ENCODE measurements around the gene POU2F1. TPM values are rescaled to one million over a fixed set of nuclear protein-coding genes. Genes with fewer than 3 reads are reported as not detected.

Gene POU2F1
- total RNA-seq, 2 donors from 2014 or later = 7.7 to 10.9 TPM

DNA sequence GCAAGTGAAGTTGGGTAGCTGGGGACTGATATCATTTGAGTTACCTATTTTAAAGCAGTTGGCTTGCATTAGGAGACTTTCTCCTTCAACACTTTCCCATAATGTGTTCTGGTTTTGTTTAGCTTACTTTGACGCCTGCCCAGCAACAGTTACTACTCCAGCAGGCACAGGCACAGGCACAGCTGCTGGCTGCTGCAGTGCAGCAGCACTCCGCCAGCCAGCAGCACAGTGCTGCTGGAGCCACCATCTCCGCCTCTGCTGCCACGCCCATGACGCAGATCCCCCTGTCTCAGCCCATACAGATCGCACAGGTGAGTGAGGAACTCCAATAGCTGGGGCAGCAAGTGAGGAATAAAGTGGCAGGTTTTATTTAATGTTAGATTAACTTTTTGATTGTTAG lies 153.3 kb downstream of the POU2F1 start:
- no peaks in the 10 kb centered on the region for H3K27me3 ChIP-seq
- H3K4me1 ChIP-seq = no peaks in the 10 kb centered on the region
- H3K4me3 ChIP-seq = no peak overlapping the region
- no peak overlapping the region for H3K27ac ChIP-seq
- peaks cover 17% of the 10 kb centered on the region for H3K36me3 ChIP-seq
- H3K9me3 ChIP-seq = no peaks in the 10 kb centered on the region
- no peak for DNase-seq (ENCODE audit: low spot score)
- TF ChIP-seq, protein P1, sequence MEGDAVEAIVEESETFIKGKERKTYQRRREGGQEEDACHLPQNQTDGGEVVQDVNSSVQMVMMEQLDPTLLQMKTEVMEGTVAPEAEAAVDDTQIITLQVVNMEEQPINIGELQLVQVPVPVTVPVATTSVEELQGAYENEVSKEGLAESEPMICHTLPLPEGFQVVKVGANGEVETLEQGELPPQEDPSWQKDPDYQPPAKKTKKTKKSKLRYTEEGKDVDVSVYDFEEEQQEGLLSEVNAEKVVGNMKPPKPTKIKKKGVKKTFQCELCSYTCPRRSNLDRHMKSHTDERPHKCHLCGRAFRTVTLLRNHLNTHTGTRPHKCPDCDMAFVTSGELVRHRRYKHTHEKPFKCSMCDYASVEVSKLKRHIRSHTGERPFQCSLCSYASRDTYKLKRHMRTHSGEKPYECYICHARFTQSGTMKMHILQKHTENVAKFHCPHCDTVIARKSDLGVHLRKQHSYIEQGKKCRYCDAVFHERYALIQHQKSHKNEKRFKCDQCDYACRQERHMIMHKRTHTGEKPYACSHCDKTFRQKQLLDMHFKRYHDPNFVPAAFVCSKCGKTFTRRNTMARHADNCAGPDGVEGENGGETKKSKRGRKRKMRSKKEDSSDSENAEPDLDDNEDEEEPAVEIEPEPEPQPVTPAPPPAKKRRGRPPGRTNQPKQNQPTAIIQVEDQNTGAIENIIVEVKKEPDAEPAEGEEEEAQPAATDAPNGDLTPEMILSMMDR (IDR thresholded peaks at IDR 0.05) = no peak

DNA sequence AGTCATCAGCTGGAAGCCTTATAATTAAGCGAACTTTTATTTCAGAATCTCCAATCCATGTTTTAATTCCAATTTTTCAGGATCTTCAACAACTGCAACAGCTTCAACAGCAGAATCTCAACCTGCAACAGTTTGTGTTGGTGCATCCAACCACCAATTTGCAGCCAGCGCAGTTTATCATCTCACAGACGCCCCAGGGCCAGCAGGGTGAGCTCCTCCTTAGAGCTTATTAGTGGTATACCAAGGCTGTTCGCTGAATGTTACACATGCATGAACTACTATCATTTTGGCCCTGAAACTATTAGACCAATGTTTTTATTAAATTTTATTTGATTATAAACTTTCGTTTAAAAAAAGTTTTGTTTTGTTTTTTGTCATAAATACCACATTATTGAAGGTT lies 155.3 kb downstream of the POU2F1 start:
- H3K9me3 ChIP-seq = no peaks in the 10 kb centered on the region
- TF ChIP-seq, protein P1 (IDR thresholded peaks at IDR 0.05) = no peak
- no peak overlapping the region for H3K27ac ChIP-seq
- H3K4me1 ChIP-seq = no peaks in the 10 kb centered on the region
- no peak for DNase-seq (ENCODE audit: low spot score)
- H3K36me3 ChIP-seq = peaks cover 17% of the 10 kb centered on the region
- H3K4me3 ChIP-seq = no peak overlapping the region
- no peaks in the 10 kb centered on the region for H3K27me3 ChIP-seq

DNA sequence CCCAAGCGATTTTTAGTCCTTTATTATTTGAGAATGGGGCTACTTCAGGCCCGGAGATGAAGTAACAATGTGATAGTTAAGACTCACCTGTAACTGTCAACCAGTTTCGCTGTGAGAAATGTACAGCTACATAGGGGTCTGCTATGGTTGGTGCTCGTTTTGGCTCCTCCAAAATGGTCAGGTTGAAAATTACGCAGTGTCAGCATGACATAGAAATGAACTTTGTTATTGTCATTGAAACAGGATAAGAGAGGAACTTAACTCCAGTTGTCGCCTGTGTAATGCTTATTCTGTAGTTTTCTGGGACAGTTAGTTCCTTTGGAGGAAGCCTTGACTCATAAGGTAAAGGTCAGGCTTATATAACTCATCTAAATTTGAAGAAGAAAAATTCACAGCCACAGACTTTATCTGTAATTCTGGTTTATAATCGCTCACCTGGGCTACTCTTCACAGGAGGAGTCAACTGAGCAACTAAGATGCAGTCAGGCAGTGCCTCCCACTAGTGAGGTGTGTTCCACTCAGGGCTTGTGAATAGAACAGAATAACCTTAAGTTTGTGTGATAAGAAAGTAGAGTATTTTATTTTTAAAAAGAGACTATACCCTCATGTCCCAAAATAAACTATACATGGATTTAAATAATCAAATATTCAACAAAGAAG lies 166.7 kb downstream of the POU2F1 start:
- H3K27ac ChIP-seq = no peak overlapping the region
- H3K4me3 ChIP-seq = no peak overlapping the region
- H3K9me3 ChIP-seq = no peaks in the 10 kb centered on the region
- no peaks in the 10 kb centered on the region for H3K4me1 ChIP-seq
- no peaks in the 10 kb centered on the region for H3K27me3 ChIP-seq
- TF ChIP-seq, protein P1 (IDR thresholded peaks at IDR 0.05) = no peak
- H3K36me3 ChIP-seq = peaks cover 41% of the 10 kb centered on the region
- DNase-seq (ENCODE audit: low spot score) = no peak

DNA sequence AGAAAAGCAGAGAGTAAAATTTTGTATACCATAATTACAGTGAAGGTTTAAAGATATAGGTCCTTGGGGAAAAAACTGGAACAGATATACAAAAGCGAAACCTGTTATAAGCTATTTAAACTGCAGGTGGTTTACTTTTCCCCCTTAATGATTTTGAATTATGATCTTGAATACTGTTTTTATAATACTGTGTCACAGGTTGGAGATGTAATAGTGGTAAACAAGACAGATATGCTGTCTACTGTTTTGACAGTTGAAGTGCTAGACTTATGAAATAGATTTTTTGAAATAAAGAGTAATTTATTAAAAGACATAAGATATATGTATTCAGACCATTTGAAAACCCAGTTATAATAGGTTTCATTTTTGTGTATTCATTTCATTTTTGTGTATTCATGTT lies 168.3 kb downstream of the POU2F1 start:
- peaks cover 35% of the 10 kb centered on the region for H3K36me3 ChIP-seq
- H3K27ac ChIP-seq = no peak overlapping the region
- H3K9me3 ChIP-seq = no peaks in the 10 kb centered on the region
- DNase-seq (ENCODE audit: low spot score) = no peak
- TF ChIP-seq, protein P1 (IDR thresholded peaks at IDR 0.05) = no peak
- no peaks in the 10 kb centered on the region for H3K4me1 ChIP-seq
- no peak overlapping the region for H3K4me3 ChIP-seq
- H3K27me3 ChIP-seq = no peaks in the 10 kb centered on the region

DNA sequence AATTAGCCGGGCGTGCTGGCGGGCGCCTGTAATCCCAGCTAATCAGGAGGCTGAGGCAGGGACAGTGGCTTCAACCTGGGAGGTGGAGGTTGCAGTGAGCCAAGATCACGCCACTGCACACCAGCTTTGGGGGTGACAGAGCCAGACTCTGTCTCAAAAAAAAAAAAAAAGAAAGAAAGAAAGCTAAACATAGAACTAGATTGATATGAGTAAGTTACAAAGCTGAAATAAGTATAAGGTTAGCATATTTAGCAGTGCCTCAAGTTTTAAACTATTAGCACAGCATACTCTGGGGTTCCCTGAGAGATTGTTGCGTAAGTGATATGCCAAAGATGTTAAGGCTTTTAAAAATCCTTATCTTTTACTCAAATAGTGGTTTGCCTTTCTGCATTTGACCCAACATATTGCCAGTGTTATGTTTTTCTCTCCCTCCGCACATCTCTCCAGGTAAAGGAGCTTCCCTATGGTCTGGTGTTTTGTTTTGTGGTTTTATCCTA lies 171.6 kb downstream of the POU2F1 start:
- Histone ChIP-seq H3K4me3 (no peak overlapping the region), H3K27me3 (no peaks in the 10 kb centered on the region), H3K27ac (no peak overlapping the region), H3K9me3 (no peaks in the 10 kb centered on the region), H3K4me1 (no peaks in the 10 kb centered on the region), H3K36me3 (peaks cover 17% of the 10 kb centered on the region)
- TF ChIP-seq, protein P1 (IDR thresholded peaks at IDR 0.05) = no peak
- DNase-seq (ENCODE audit: low spot score) = no peak
